GM21786 (cell line): ENCODE measurements around the gene OXCT1.
A peak's percentile ranks its signal among the peaks of the same experiment; 100 is the strongest.
"Not testable (repeated sequence)": the region's sequence is repeated elsewhere in the genome, so short reads cannot be mapped to it uniquely, and the experiment has no call there.

Experiments used
- ATAC-seq: cut with Tn5 transposase; IDR thresholded peaks from one replicate; pipeline ENCODE4 v1.9.1; 2021; ENCODE audit not compliant: unreplicated experiment

Gene OXCT1

DNA sequence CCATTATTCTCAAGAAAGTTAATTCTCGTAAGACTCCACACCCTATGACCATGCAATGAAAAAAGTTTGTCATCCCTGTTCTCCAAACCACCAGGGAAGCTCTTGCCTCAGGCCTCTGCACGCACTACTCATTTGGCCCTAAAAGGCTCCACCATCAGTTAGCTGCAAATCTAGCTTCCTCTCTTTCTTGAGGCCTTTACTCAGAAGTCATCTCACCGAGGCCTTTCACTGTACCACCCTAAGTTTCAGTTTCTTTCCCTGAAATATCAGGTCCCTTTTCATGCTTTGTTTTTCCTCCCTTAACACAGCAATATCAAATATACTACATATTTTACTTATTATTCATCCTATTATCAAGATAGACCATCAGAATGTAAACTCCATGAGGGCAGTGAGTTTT is 39.1 kb downstream of the OXCT1 start:
- no peak for ATAC-seq

DNA sequence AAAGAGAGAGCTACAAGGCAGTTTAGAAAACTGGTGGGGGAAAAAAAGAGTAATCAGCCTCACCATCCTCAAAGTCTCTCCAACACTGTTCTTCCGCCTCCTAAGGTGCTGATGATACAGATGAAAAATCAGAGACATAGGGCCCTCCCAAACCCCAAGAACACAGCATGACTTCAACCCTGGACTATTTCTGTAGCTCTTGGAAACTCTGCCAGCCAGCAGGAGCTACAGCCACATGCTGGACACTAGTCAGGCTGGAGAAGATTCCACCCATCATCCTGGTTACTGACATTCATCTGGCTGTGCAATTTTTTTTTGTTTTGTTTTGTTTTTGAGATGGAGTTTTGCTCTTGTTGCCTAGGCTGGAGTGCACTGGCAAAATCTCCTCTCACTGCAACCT is 42.4 kb downstream of the OXCT1 start:
- ATAC-seq: no peak

DNA sequence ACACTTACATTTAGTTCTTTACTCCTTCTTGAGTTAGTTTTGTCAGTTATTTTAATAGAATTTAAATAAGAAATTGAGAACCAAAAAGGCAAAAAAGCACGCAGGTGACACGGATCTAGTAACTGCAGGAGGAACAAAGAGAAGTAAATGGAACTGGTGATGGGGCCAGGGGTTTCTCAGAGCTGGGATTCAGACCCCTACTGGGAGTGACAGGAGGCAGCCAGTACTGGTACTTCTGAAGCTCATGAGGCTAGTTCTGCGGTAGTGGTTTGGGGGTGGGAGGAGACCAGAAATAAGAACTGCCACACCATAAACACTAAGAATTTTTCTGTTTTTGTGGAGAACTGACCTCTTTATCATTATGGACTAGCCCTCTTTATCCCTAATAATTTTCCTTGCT is 48.2 kb downstream of the OXCT1 start:
- no peak for ATAC-seq

DNA sequence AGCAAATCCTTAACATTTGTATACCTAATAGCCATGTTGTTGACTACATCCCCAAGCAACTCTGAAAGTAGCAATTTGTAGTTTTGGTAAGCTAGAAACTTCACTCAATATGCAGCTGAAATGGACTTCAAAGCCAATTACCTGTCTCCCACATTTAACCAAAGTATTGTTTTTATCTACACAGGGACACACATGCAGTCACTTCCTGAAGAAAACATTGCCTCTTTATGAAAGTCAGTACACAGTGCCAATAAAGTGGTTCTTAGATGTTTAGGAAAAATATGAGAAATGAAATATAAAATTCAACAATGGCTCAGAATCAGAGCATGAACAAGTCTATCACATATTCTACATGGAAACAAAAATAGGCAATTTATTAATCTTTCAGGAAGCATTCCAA is 49.2 kb downstream of the OXCT1 start:
- ATAC-seq: no peak

DNA sequence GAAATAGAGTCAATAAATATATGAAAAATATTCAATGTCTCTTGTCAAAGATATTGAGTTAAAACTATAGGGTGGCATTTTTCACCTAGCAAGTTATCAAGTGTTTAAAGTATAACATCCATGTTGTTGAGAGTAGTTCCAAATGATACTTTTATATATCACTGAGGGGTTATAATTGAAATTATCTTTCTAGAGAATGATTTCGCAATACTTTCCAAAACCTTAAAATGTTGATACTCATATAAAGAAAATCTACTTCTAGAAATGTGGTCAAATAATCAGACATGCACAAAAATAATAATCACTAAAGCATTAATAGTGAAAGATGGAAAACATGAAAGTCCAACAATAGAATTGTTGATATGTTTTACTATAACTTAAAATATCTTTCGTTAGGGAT is 50.1 kb downstream of the OXCT1 start:
- ATAC-seq: no peak

DNA sequence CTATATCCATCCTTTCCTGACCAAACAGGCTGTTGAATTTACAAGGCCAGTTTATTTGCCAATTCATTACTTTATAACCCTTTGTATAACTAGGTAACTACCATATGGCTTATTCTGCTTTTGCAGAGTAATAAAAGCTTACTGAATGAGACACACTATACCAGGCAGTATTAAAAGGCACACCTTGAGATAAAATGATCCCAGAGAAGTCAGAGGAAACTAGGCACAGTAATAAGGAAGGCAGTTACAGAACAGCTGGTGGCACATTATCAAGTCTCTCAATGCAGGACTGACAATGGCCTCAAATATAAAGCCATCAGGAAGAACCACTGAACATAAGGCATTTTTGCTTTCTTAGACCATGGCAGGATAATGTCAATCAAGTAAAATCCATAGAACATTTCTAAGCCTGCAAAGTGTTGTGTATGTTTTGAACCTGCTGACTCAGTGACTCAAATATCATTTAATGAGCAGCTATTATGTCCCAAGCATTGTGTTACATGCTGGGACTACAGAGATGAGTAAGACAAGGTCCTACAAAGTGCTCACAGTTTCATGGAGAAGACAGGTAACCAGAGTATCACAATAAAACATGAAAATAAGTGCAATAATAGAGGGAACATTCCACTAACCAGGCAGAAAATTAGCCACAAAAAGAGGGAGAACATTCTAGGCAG is 52.5 kb downstream of the OXCT1 start:
- ATAC-seq: no peak

DNA sequence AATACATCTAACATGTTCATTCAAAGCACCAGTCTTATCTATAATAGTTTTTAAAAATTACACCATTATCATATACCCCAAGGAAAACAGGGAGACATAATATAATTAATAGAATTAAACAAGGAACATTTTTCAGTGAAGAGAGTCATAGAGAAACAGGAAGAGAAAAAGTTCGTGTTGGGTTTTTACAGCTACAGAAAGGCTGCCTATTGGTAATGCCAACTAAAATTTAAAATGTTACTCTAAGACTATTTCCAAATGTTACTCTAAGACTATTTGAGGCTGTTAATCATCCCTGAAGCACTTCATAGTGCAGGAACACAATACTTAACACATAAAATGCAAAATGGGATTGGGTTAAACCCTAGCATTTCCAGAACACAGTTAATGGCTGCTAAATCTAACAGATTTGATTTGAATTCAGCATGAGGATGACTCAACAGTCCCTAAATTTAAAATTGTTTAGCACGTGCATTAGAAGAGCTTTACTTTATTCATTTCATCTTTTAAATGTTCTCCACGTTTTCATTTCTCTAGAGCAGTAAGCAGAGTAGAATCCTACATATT is 54.5 kb downstream of the OXCT1 start:
- peak; percentile 48 for ATAC-seq

DNA sequence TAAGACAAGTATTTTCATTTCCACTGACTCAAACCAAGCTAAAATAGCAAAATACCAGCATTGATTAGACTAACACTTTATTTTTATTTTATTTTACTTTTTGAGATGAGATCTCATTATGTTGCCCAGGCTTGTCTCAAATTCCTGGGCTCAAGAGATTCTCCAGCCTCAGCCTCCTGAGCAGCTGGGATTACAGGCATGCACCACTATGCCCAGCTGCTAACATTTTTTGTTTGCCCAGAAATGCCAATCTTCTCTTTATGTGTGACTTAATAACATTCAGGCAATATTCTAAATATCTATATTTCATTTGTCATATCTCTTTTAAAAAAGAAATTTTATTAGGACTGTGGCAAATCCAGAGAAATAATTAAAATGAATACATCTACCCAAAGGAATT is 55.0 kb downstream of the OXCT1 start:
- ATAC-seq: no peak

DNA sequence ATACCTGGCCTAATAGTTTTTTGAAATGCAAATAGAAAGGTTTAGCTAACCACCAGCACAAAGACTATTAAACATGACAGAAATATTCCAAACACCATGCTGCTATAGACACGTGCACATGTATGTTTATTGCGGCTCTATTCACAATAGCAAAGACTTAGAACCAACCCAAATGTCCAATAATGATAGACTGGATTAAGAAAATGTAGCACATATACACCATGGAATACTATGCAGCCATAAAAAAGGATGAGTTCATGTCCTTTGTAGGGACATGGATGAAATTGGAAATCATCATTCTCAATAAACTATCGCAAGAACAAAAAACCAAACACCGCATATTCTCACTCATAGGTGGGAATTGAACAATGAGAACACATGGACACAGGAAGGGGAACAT is 55.9 kb downstream of the OXCT1 start:
- ATAC-seq: not testable (repeated sequence)

DNA sequence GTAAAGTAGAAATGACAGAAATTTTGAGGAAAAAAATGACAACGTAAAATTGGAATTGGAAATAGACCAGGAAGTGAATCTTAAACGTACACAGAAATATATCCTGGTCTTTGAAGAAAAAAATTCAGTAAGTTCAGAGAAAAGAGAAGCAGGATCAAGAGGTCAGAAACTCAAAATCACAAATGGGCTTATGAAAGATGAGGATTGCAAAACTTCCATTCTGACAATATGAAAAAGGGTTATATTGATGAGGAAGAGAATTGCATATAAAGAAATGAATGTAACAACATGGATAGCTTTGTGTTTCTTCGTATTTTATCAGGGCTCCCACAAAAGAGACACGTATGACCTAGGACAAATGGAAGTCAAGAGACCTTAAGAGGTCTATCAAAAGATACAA is 58.1 kb downstream of the OXCT1 start:
- no peak for ATAC-seq

DNA sequence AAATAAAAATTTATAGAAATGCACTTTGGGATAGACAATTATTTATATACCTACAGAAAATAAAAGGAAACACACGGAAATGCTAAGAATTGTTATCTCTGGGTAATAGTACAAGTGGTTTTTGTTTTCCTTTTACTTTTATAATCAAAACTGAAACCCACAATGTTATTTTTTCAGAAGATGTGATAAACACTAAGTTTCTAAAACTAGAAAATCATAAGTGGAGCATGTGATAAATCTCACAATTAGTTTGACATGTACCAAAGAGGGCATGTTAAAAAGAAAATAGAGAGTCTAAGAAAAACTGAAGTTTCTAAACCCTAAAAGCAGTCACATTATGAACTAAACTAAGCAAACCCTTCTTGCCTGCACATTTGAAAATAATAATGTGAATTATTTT is 61.1 kb downstream of the OXCT1 start:
- ATAC-seq: peak; percentile 64

DNA sequence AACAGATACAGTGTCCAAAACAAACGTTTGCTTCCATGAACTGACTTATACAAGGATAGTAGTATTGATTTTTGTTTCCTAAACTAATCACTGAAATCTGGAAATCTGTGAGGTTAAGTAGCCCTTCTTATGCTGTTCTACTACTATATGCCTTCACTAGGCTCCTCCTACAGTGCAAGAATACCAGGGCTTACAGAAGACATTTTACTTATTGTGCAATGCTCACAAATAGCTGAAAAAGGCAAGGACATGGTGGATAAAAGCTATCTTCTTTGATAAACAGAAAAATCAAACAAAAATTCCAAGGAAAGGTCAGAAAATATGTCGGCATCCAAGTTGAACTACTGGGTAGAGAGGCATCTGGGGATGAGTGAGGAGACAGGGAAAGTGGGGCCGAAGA is 61.9 kb downstream of the OXCT1 start:
- no peak for ATAC-seq

DNA sequence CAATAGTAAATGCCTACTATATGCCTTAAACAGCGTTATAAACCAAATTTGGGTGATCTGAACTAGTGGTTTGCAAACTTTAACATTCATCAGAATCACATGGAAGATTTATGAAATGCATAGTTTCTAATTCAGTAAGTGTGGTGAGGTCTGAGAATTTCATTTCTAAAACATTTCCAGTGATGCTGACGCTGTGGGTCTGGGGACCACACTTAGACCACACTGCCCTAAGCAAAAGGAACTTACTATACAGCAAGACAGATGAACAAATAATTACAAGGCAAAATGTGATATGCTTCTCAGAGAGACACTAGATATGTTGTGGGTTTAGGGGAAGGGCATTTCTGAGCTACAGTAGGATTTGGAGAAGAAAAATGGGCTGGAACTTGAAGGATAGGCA is 72.6 kb downstream of the OXCT1 start:
- no peak for ATAC-seq

DNA sequence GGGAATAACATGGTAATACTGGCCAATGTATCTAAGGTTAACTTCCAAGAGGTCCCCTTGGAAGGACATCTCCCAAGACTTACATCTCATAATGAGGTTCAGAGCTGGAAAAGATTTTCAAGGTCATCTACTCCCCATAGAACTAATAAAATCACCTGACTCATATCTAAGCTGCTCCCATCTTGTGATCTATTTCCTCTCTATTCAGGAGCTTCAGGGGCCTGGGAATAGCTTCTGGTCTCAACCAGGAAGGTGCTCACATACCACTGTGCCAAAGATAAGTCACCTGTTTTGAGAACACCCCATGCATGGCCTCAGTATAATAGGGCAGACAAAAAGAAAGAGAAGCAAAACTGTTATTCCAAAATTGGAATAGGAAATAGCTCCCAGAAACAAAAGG is 74.2 kb downstream of the OXCT1 start:
- no peak for ATAC-seq

DNA sequence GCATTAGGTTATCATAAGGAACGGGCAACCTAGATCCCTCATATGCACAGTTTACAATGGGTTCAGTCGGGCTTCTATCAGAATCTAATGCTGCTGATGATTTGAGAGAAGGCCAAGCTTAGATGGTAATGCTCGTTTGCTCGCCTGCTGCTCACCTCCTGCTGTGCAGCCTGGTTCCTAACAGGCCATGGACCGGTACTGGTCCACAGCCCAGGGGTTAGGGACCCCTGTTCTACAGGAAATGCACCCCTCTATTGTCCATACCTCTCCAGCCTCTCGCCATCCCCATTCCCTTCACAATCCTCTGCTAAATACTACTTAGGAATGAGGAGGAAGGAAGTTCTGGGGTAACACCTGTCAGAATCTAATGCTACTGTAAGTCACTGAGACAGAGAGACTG is 75.1 kb downstream of the OXCT1 start:
- no peak for ATAC-seq

DNA sequence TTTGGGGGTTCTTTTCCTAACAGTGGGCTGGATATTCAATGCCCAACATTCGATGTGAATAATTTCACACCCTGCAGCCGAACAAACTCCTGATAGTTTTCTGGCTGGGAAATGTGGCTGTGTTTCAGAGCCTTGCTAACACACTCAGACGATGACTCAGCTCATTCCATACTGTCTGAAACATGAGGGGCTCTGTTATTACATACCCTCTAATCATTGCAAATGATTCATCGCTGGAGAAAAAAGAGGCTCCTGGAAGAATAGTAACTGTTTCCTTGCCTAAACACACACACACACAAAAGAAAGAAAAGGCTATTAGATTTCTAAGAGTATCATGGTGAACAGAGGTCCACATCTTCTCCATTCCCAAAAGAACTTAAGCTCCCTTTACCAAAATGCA is 75.8 kb downstream of the OXCT1 start:
- no peak for ATAC-seq

DNA sequence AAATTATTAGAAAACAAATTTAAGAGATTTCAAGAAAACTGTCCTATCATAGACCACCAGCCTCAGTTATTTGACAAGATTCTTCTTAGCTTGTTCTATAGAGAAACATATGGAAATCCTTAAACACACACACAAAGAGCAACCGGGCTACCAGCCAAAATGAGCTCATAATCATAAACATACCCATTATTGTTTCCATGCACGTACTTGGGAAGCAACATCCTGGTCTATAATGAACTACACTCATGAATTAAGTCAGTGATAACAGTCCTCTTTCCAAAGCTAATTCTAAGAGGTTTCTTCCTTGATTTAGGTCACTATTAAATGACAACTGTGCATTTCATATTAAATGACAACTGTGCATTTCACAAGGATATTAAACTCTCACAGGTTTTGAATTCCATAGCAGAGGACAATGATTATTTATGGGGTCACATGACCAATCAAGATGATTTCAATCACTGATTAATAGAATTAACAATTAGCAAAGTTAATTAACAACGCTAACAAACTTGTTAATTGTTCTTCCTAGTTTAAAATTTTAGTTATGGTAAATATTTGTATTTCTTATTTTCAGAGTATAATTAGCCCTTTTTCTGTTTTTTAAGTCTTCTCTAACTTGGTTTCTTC is 77.0 kb downstream of the OXCT1 start:
- ATAC-seq: no peak

DNA sequence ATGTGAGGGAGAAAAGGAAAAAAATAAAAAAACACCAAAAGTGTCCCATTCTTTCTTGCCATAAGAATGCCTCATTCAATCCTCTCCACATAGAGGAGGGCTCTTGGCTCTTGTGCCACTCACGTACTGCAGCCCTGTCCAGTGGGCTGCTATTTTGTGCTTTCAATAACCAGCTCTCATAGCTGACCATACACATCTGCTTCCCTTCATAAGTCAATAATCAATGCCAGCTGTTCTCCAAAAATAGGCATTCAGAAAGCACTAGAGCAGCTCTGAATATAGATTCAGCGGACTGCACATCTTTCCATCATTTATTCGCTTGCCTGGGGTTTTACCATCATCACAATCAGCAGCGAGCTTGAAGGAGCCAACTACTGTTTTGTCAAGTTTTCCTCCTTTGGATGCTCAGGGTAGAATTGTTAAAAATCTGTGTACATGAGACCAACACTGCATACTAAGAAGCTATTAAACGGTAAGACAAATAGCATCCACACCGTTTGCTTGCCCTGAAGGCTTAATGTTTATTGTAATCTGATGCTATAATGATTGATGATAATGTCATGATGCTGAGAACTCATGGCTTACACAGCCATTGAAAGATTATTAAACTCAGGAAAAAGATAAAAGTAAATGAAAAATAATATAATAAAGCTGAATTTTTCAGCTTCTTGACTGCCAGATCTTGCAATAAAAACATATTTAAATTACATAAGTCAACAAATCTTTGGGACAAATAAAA is 80.0 kb downstream of the OXCT1 start:
- ATAC-seq: no peak

DNA sequence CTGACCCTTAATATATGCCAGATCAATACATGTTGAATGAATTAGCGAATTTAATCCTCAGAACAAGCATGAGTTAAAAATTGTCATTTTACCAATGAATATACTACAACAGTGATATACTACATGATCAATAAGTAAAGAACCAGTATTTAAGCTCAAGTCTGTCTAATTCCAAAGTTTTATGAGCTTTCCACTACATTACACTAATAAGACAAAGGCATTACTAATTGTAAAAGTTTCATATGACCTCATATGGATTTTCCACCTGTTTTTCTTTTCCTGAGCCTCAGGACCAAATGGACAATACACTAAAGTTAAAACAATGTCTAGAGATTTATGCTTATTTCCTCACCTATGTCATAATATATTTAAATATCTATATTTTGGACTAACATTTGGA is 80.8 kb downstream of the OXCT1 start:
- ATAC-seq: no peak

DNA sequence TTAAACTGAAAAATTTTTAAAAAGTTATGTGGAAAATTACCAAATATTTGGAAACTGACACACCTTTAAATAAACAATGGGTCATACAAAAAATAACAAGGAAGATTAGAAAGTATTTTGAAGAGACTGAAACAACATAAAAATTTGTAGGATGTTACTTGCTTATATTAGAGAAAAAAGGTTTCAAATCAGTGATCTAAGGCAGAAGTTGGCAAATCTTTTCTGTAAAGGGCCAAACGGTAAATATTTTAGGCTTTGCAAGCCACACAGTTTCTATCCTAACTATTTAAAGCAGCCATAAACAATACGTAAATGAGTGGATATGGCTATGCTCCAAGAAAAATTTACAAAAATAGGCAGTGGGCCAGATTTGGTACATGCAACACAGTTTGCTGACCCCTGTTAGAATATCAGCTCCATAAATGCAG is 81.3 kb downstream of the OXCT1 start:
- no peak for ATAC-seq

DNA sequence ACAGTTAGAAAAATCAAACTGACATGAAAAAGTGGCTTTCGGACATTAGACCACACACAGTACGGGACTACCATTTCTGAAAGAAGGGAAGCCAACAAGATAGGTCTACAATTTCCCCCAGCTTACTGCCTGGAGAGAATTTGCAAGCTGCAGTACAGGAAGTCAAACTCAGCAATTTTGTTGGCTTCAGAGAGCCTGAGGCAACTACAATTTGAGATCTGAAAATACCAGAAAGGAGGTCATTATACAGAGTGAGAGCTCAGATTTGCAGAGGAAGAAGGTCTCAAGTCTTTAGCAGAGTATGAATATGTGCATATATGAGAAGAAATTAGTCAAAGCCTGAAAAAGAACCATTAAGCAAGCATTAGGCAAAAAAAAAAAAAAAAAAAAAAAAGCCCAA is 83.0 kb downstream of the OXCT1 start:
- peak; percentile 61 for ATAC-seq

DNA sequence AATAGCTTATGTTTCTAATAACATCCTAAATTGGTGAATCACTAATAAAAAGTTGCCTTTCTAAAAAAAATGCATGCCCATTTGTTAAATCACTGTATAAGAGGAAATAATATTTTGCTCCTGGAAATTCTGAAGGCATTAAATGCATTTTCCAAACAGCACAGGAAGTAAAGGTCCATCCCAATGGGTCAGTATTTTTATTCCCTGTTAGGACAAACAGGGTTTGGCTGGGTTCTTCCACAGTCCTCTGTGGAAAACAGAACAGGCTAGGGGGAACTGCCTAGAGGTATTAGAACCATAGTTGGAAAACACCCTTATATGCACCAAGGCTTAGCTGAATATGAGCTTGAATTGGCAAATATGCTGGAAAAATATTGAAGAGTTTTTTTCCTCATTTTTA is 85.2 kb downstream of the OXCT1 start:
- no peak for ATAC-seq
